Karpas-422 (cell line): ENCODE results near the gene MEG3. TPM values are rescaled to one million over a fixed set of nuclear protein-coding genes. Genes with fewer than 3 reads are reported as not detected.

Experiments used
- DNase-seq: peaks from one replicate; pipeline ENCODE4 v3.0.0-alpha.2; 2015
- H2AFZ ChIP-seq: fragments of 200-600 bp; sonication (generic); 2 replicates; pipeline ENCODE4 v1.6.1; 2014; ENCODE audit warnings: antibody characterized with exemption, low read length, mixed read lengths
- H3K27ac ChIP-seq: fragments of 200-600 bp; sonication (generic); 2 replicates; pipeline ENCODE4 v1.5.1; 2014; ENCODE audit warnings: mild to moderate bottlenecking, low read length, moderate library complexity
- H3K27me3 ChIP-seq: fragments of 200-600 bp; sonication (generic); 2 replicates; pipeline ENCODE4 v1.6.1; 2014; ENCODE audit warnings: low read length, mixed read lengths
- H3K36me3 ChIP-seq: fragments of 200-600 bp; sonication (generic); 2 replicates; pipeline ENCODE4 v1.6.1; 2014; ENCODE audit warnings: low read length, mixed read lengths; ENCODE audit not compliant: insufficient read depth
- H3K4me1 ChIP-seq: fragments of 200-600 bp; sonication (generic); 2 replicates; pipeline ENCODE4 v1.6.1; 2014; ENCODE audit warnings: mild to moderate bottlenecking, low read length, mixed read lengths
- H3K4me2 ChIP-seq: fragments of 200-600 bp; sonication (generic); 2 replicates; pipeline ENCODE4 v1.6.1; 2014; ENCODE audit warnings: low read length, low read depth, mild to moderate bottlenecking; ENCODE audit not compliant: poor library complexity, severe bottlenecking
- H3K4me3 ChIP-seq: fragments of 200-600 bp; sonication (generic); 2 replicates; pipeline ENCODE4 v1.5.1; 2014; ENCODE audit warnings: mild to moderate bottlenecking, antibody characterized with exemption, low read length, mixed read lengths
- H3K79me2 ChIP-seq: fragments of 200-600 bp; sonication (generic); 2 replicates; pipeline ENCODE4 v1.6.1; 2014; ENCODE audit warnings: mild to moderate bottlenecking, low read length, mixed read lengths
- H3K9ac ChIP-seq: fragments of 200-600 bp; sonication (generic); 2 replicates; pipeline ENCODE4 v1.6.0; 2014; ENCODE audit warnings: low read length
- H3K9me2 ChIP-seq: fragments of 200-600 bp; sonication (generic), shearing (Covaris generic); replicated peaks from 2 replicates; pipeline ENCODE4 v1.6.0; 2014; ENCODE audit warnings: mild to moderate bottlenecking, low read length, moderate library complexity; ENCODE audit not compliant: insufficient read depth
- H3K9me3 ChIP-seq: fragments of 300-700, 200-600 bp; sonication (generic); 2 replicates; pipeline ENCODE4 v1.6.1; 2014; ENCODE audit warnings: low read length, mixed read lengths
- H4K20me1 ChIP-seq: fragments of 200-600 bp; sonication (generic); 2 replicates; pipeline ENCODE4 v1.6.1; 2014; ENCODE audit warnings: mild to moderate bottlenecking, antibody characterized with exemption, low read length, low read depth; ENCODE audit not compliant: insufficient read depth
- total RNA-seq: library from RNA; depleted of rRNA; stranded (reverse); fragments of >200 nt; shearing (Covaris generic); gene quantifications from 2 replicates; pipeline ENCODE4 v1.2.3, GENCODE V29; 2014; ENCODE audit warnings: low replicate concordance

The MEG3 gene
- total RNA-seq, 1 experiment from 2014 or later, result not detected

- Histone ChIP-seq H3K27ac (no peak overlapping the region), H3K4me1 (no peaks in the 10 kb centered on the region), H4K20me1 (0 out of 2 replicates have a peak, but pooled peaks cover 3% of the 10 kb centered on the region), H3K9me3 (no peaks in the 10 kb centered on the region), H3K9me2 (no peaks in the 10 kb centered on the region), H3K4me2 (no peak overlapping the region), H3K4me3 (no peak overlapping the region), H2AFZ (no peak overlapping the region), H3K79me2 (no peaks in the 10 kb centered on the region), H3K36me3 (no peaks in the 10 kb centered on the region), H3K9ac (no peak overlapping the region), H3K27me3 (no peaks in the 10 kb centered on the region)
- DNase-seq, result peak; percentile 72
These were observed 76.6 kb downstream of the MEG3 start for GRCh38 chr14:100902295-100903133.

- DNase-seq, result no peak
- Histone ChIP-seq H3K4me2 (no peak overlapping the region), H3K9ac (no peak overlapping the region), H4K20me1 (0 out of 2 replicates have a peak, but pooled peaks cover 3% of the 10 kb centered on the region), H3K27ac (no peak overlapping the region), H3K4me3 (no peak overlapping the region), H3K9me2 (no peaks in the 10 kb centered on the region), H2AFZ (no peak overlapping the region), H3K79me2 (no peaks in the 10 kb centered on the region), H3K9me3 (no peaks in the 10 kb centered on the region), H3K36me3 (no peaks in the 10 kb centered on the region), H3K27me3 (no peaks in the 10 kb centered on the region), H3K4me1 (no peaks in the 10 kb centered on the region)
These were observed 77.2 kb downstream of the MEG3 start for GRCh38 chr14:100903134-100903468.

- Histone ChIP-seq H3K4me2 (no peak within 1 kb of the TSS), H3K79me2 (no peaks in the 10 kb centered on the region), H3K4me1 (no peaks in the 10 kb centered on the region), H3K36me3 (no peaks in the 10 kb centered on the region), H3K27ac (no peak within 1 kb of the TSS), H3K9me2 (no peaks in the 10 kb centered on the region), H3K9me3 (no peaks in the 10 kb centered on the region), H4K20me1 (0 out of 2 replicates have a peak, but pooled peaks cover 3% of the 10 kb centered on the region), H3K9ac (no peak within 1 kb of the TSS), H2AFZ (no peak within 1 kb of the TSS), H3K27me3 (no peaks in the 10 kb centered on the region), H3K4me3 (no peak within 1 kb of the TSS)
- DNase-seq, result no peak
These were observed 77.8 kb downstream of the MEG3 start, which contains the start of gene RTL1 for GRCh38 chr14:100903672-100904185. Gene RTL1 (minus strand): TSS chr14:100903722. CDS start chr14:100884788, 18,934 bp downstream.

- Histone ChIP-seq H3K79me2 (no peaks in the 10 kb centered on the region), H3K27me3 (no peaks in the 10 kb centered on the region), H3K4me3 (no peak overlapping the region), H2AFZ (no peak overlapping the region), H4K20me1 (0 out of 2 replicates have a peak, but pooled peaks cover 3% of the 10 kb centered on the region), H3K9me2 (no peaks in the 10 kb centered on the region), H3K4me2 (no peak overlapping the region), H3K9me3 (no peaks in the 10 kb centered on the region), H3K9ac (no peak overlapping the region), H3K27ac (no peak overlapping the region), H3K4me1 (no peaks in the 10 kb centered on the region), H3K36me3 (no peaks in the 10 kb centered on the region)
- DNase-seq, result no peak
These were observed 78.6 kb downstream of the MEG3 start for GRCh38 chr14:100904307-100905087.

GRCh38 chr14:100905166-100905565, 79.2 kb downstream of the MEG3 start:
- no peak overlapping the region for H3K27ac ChIP-seq
- H3K9ac ChIP-seq, result no peak overlapping the region
- no peak overlapping the region for H3K4me3 ChIP-seq
- H2AFZ ChIP-seq, result no peak overlapping the region
- H3K79me2 ChIP-seq, result no peaks in the 10 kb centered on the region
- H3K27me3 ChIP-seq, result no peaks in the 10 kb centered on the region
- no peaks in the 10 kb centered on the region for H3K9me2 ChIP-seq
- no peaks in the 10 kb centered on the region for H3K4me1 ChIP-seq
- H3K4me2 ChIP-seq, result no peak overlapping the region
- no peak for DNase-seq
- no peaks in the 10 kb centered on the region for H3K36me3 ChIP-seq
- 0 out of 2 replicates have a peak, but pooled peaks cover 3% of the 10 kb centered on the region for H4K20me1 ChIP-seq
- H3K9me3 ChIP-seq, result no peaks in the 10 kb centered on the region

- Histone ChIP-seq H3K9me2 (no peaks in the 10 kb centered on the region), H3K36me3 (no peaks in the 10 kb centered on the region), H3K9ac (no peak overlapping the region), H3K9me3 (no peaks in the 10 kb centered on the region), H2AFZ (no peak overlapping the region), H3K27me3 (no peaks in the 10 kb centered on the region), H3K27ac (no peak overlapping the region), H3K4me3 (no peak overlapping the region), H3K4me1 (no peaks in the 10 kb centered on the region), H3K4me2 (no peak overlapping the region), H4K20me1 (0 out of 2 replicates have a peak, but pooled peaks cover 3% of the 10 kb centered on the region), H3K79me2 (no peaks in the 10 kb centered on the region)
- peak; percentile 54 for DNase-seq
These were observed 80.5 kb downstream of the MEG3 start for GRCh38 chr14:100906420-100906819.

- H3K9ac ChIP-seq, result no peak overlapping the region
- no peaks in the 10 kb centered on the region for H3K27me3 ChIP-seq
- no peaks in the 10 kb centered on the region for H3K9me2 ChIP-seq
- no peak overlapping the region for H3K27ac ChIP-seq
- no peak overlapping the region for H3K4me2 ChIP-seq
- H3K36me3 ChIP-seq, result no peaks in the 10 kb centered on the region
- no peaks in the 10 kb centered on the region for H3K4me1 ChIP-seq
- no peak for DNase-seq
- no peaks in the 10 kb centered on the region for H3K79me2 ChIP-seq
- H3K4me3 ChIP-seq, result no peak overlapping the region
- 0 out of 2 replicates have a peak, but pooled peaks cover under 1% of the 10 kb centered on the region for H4K20me1 ChIP-seq
- no peaks in the 10 kb centered on the region for H3K9me3 ChIP-seq
- H2AFZ ChIP-seq, result no peak overlapping the region
These were observed 81.3 kb downstream of the MEG3 start for GRCh38 chr14:100907240-100907639.

- H3K4me3 ChIP-seq, result no peak overlapping the region
- DNase-seq, result no peak
- no peak overlapping the region for H2AFZ ChIP-seq
- H3K36me3 ChIP-seq, result no peaks in the 10 kb centered on the region
- H3K9me3 ChIP-seq, result no peaks in the 10 kb centered on the region
- H3K27ac ChIP-seq, result no peak overlapping the region
- no peak overlapping the region for H3K4me2 ChIP-seq
- H3K27me3 ChIP-seq, result no peaks in the 10 kb centered on the region
- no peaks in the 10 kb centered on the region for H4K20me1 ChIP-seq
- no peaks in the 10 kb centered on the region for H3K79me2 ChIP-seq
- no peaks in the 10 kb centered on the region for H3K4me1 ChIP-seq
- H3K9ac ChIP-seq, result no peak overlapping the region
- H3K9me2 ChIP-seq, result no peaks in the 10 kb centered on the region
These were observed 83.5 kb downstream of the MEG3 start for GRCh38 chr14:100909439-100909838.
